HL-60 (cell line): ENCODE measurements around the gene SCO2.

ENCODE experiments used
- POLR2AphosphoS5 ChIP-seq: IDR thresholded peaks from 2 replicates; pipeline ENCODE4 v1.6.1; 2012; ENCODE audit warnings: low read depth
- REST ChIP-seq: IDR thresholded peaks from 2 replicates; pipeline ENCODE4 v1.6.1; 2012; ENCODE audit warnings: low read depth; ENCODE audit not compliant: insufficient replicate concordance
- SPI1 ChIP-seq: IDR thresholded peaks from 2 replicates; pipeline ENCODE4 v1.6.1; 2012; ENCODE audit warnings: low read depth, mild to moderate bottlenecking, borderline replicate concordance
- TF ChIP-seq, protein P1 (sequence below): IDR thresholded peaks from one replicate; pipeline ENCODE4 v1.5.1; 2011; ENCODE audit warnings: low read length, control low read depth, inconsistent platforms; ENCODE audit not compliant: insufficient read depth

DNA sequence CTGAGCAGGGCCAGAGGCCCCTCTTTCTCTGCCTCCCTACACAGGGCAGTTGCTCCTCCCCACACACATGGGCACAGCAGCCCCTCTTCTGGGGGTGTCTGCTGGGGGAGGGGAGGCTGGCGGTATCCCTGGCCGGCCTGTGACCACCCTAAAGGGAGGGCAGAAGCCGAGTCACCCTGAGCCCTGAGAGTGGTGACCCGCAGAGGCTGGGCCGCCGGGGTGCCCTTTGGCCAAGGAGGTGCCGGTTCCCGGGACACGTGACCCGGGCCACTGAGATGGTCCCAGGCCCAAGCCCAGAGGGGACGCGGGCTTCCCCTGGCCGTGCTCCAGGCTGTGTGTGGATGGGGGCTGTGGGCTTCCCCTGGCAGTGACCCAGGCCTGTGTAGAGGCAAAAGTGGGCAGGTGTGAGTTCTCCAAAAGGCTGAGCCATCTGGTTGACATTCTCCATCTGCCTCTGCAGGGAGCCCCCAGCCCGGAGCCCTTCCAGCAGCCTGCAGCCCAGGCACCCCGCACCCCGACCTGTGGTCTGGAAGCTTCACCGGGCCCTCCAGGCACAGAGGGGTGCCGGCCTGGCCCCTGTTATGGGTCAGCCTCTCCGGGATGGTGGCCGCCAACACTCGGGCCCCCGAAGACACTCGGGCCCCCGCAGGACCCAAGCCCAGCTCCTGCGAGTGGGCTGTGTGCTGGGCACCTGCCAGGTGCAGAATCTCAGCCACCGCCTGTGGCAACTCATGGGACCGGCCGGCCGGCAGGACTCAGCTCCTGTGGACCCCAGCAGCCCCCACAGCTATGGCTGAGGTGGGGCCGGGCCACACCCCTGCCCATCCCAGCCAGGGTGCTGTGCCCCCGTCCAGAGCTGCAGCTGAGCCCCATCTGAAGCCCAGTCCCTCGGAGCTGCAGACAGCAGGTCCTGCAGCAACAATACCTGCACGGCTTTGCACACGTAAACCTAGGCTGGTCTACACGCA, 43.0 kb downstream of the SCO2 start:
- TF ChIP-seq, protein P1, sequence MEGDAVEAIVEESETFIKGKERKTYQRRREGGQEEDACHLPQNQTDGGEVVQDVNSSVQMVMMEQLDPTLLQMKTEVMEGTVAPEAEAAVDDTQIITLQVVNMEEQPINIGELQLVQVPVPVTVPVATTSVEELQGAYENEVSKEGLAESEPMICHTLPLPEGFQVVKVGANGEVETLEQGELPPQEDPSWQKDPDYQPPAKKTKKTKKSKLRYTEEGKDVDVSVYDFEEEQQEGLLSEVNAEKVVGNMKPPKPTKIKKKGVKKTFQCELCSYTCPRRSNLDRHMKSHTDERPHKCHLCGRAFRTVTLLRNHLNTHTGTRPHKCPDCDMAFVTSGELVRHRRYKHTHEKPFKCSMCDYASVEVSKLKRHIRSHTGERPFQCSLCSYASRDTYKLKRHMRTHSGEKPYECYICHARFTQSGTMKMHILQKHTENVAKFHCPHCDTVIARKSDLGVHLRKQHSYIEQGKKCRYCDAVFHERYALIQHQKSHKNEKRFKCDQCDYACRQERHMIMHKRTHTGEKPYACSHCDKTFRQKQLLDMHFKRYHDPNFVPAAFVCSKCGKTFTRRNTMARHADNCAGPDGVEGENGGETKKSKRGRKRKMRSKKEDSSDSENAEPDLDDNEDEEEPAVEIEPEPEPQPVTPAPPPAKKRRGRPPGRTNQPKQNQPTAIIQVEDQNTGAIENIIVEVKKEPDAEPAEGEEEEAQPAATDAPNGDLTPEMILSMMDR, result no peak
- TF ChIP-seq REST (no peak), SPI1 (no peak), POLR2AphosphoS5 (no peak)
